ENCODE data around the gene FER. TPM values are rescaled to one million over a fixed set of nuclear protein-coding genes. Genes with fewer than 3 reads are reported as not detected.

FER gene
- total and polyA plus RNA-seq, 2 of the 8 experiments (the other 6 are each of a cell fraction or from before 2014, with no cell fraction given), result 1.3 to 15.8 TPM

DNA sequence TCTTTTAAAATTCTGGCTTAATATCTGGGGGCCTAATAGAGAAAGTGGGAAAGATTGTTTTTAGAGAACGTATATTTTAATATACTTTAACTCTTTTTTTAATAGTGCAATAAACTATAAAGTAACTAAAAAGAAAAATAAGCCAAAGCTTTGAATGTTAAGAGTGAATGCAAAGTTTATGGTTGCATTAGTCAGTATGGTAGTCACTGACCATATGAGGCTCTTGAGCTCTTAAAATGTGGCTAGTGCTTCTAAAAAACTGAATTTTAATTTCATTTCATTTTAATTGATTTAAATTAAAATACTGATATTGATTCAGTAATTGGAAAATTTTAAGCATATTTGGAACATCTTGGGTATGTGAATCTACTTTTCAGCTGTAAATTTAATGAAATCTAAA is 351.4 kb downstream of the FER start (continued):
- TF ChIP-seq RNF2 (IDR thresholded peaks at IDR 0.05; ENCODE audit: borderline replicate concordance, low read depth, low read length, missing control alignments, poor library complexity, severe bottlenecking) (no peak), SIRT6 (IDR thresholded peaks at IDR 0.05; ENCODE audit: low read length) (no peak), SP4 (IDR thresholded peaks at IDR 0.05; ENCODE audit: low read length) (no peak), SAP30 (IDR thresholded peaks at IDR 0.05; ENCODE audit: insufficient read depth, insufficient replicate concordance, low read length) (no peak), POU5F1 (IDR thresholded peaks at IDR 0.05; ENCODE audit: low read depth, low read length) (no peak), RAD21 (IDR thresholded peaks at IDR 0.05 in 1 of 2, conservative IDR thresholded peaks at IDR 0.05 in 1 of 2; ENCODE audit: low read depth in 2 of 2, low read length in 2 of 2) (no peak), ZNF274 (IDR thresholded peaks at IDR 0.05; ENCODE audit: borderline replicate concordance, extremely low read depth, low read length) (no peak)
